Adrenal gland (tissue), 12 donors: ENCODE measurements around the gene EGR4. TPM values are rescaled to one million over a fixed set of nuclear protein-coding genes. Genes with fewer than 3 reads are reported as not detected.
A peak's percentile ranks its signal among the peaks of the same experiment; 100 is the strongest.

Experiments
- DNase-seq, 7 donors: peaks; one replicate each; pipeline ENCODE4 v3.0.0-alpha.2; 2019 to 2020
- H3K27ac ChIP-seq, 5 donors: fragments of 200-600 bp; sonication (generic) in 4 of 5; 1 replicate in 3 of 5; 2 replicates in 2 of 5; pipeline versions ENCODE4 v1.5.1 to v1.8.0; 2016 to 2020; ENCODE audit warnings: mild to moderate bottlenecking in 1 of 5
- H3K27me3 ChIP-seq: fragments of 200-600 bp; 2 replicates; pipeline ENCODE4 v1.8.0; 2021
- H3K36me3 ChIP-seq, 2 donors: fragments of 200-600 bp; replicated peaks in 1 of 2; 1 replicate in 1 of 2; 2 replicates in 1 of 2; pipeline versions ENCODE4 v1.5.1 to v1.8.0; 2018 to 2022
- H3K4me1 ChIP-seq, 2 donors: fragments of 200-600 bp; replicated peaks in 1 of 2; 1 replicate in 1 of 2; 2 replicates in 1 of 2; pipeline versions ENCODE4 v1.5.1 to v1.8.0; 2018 to 2021
- H3K4me3 ChIP-seq, 4 donors: fragments of 200-600 bp; sonication (generic) in 3 of 4; one replicate each; pipeline ENCODE4 v1.5.1; 2016 to 2018
- H3K9me3 ChIP-seq, 3 donors: fragments of 200-600 bp; sonication (generic) in 1 of 3; replicated peaks in 1 of 3; 1 replicate in 2 of 3; 2 replicates in 1 of 3; pipeline versions ENCODE4 v1.5.1 to v1.8.0; 2016 to 2021
- CTCF ChIP-seq, 6 experiments: fragments of 450-650 bp in 4 of 6; fragments of 200-600 bp in 2 of 6; sonication (generic) in 1 of 6; IDR thresholded peaks; 1 replicate in 5 of 6; 2 replicates in 1 of 6; pipeline versions ENCODE4 v1.5.1 to v1.8.0; 2016 to 2021; ENCODE audit warnings: antibody characterized with exemption in 6 of 6, mild to moderate bottlenecking in 2 of 6, moderate library complexity in 1 of 6
- POLR2A ChIP-seq, 2 donors: fragments of 450-650 bp; IDR thresholded peaks; one replicate each; pipeline ENCODE4 v1.6.1; 2017; ENCODE audit warnings: antibody characterized with exemption in 2 of 2, mild to moderate bottlenecking in 2 of 2, moderate library complexity in 1 of 2
- WGBS, 4 donors: extraction: QIAGEN DNeasy Blood & Tissue Kit in 2 of 4; methylation state at CpG; one replicate each; pipeline versions ENCODE4 v1.1.5 to v1.1.7; 2013 to 2017; 5-methylcytosine and 5-hydroxymethylcytosine counted together
- intact Hi-C, 2 donors: fragments of 100-400 bp; cut with DNase I; formaldehyde crosslinking; loops; one replicate each; pipeline versions ENCODE4 v1.14.1 to v1.15.0; 2022 to 2023
- polyA plus RNA-seq, 3 donors: library from polyadenylated mRNA; stranded (reverse); fragments of 200-250 nt in 2 of 3; fragments of 350-450 nt in 1 of 3; fragmentation: Illumina TruSeq in 1 of 3; extraction: RNeasy Lipid Tissue Mini Kit (QIAGEN cat#74804) in 1 of 3; gene quantifications; one replicate each; pipeline ENCODE4 v1.2.3, GENCODE V29; 2013 to 2014
- small RNA-seq, 2 donors: library from RNA; depleted of rRNA; stranded (forward); fragments of <200 nt; gene quantifications; one replicate each; pipeline ENCODE3, GENCODE V24; 2016
- total RNA-seq, 9 donors: library from RNA; depleted of rRNA in 4 of 9; stranded (reverse); fragments of >200 nt in 4 of 9; fragments of 120-200 nt in 1 of 9; fragmentation: NEBNext Ultra II Directional in 1 of 9; extraction: Animal tissue kit (Norgen Biotek cat#: 25700) in 1 of 9; gene quantifications; one replicate each; pipeline versions ENCODE4 v1.1.0 to v1.2.4, GENCODE V29; 2013 to 2023
- donor health status: healthy with polysubstance abuse.
- donor health status: Bipolar disorder and iron deficiency.
- donor health status: DM: yes; HTN: yes; CAD: no.
- donor health status: DM: no; HTN: no; CAD: no.
- donor health status: DM: no; HTN: no; CAD: no.
- donor health status: DM: yes; HTN: yes; CAD: no.

Gene EGR4
- total and polyA plus RNA-seq, 12 donors, result 0.20 to 0.32 (median 0.30) TPM; not detected in 9

DNA sequence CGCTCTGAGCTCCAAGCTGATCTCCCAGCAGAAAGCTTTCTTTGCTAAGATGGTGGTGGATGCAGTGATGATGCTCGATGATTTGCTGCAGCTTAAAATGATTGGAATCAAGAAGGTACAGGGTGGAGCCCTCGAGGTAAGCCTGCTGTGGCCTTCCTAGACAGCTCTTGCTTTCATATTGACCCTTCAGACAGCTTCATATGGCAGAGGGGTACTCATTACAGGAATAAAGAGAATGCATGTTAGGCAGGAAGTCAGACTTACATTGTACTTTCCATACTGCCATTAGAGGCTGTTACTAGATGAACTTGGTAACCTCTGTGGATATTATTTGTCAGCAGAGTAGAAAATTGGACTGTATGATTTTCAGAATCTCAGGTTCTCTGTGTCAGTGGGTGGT is 48.8 kb downstream of the EGR4 start:
- Histone ChIP-seq H3K36me3 (peaks cover 0 to 81% of the 10 kb centered on the region in 2 donors), H3K4me3 (no peak overlapping the region), H3K27me3 (no peaks in the 10 kb centered on the region), H3K9me3 (no peaks in the 10 kb centered on the region), H3K4me1 (peaks cover 22 to 29% of the 10 kb centered on the region in 2 donors), H3K27ac (peak overlapping the region in 4 of 5 donors; percentile 5 to 50 (median 24))
- intact Hi-C loops, result no loop called here
- 71 to 78% (median 75%) methylated on average over 3 of the region's 3 CpGs for WGBS, 4 donors
- TF ChIP-seq CTCF (IDR thresholded peaks at IDR 0.05), result no peak
- no peak for TF ChIP-seq POLR2A (IDR thresholded peaks at IDR 0.05)
- DNase-seq, result no peak

DNA sequence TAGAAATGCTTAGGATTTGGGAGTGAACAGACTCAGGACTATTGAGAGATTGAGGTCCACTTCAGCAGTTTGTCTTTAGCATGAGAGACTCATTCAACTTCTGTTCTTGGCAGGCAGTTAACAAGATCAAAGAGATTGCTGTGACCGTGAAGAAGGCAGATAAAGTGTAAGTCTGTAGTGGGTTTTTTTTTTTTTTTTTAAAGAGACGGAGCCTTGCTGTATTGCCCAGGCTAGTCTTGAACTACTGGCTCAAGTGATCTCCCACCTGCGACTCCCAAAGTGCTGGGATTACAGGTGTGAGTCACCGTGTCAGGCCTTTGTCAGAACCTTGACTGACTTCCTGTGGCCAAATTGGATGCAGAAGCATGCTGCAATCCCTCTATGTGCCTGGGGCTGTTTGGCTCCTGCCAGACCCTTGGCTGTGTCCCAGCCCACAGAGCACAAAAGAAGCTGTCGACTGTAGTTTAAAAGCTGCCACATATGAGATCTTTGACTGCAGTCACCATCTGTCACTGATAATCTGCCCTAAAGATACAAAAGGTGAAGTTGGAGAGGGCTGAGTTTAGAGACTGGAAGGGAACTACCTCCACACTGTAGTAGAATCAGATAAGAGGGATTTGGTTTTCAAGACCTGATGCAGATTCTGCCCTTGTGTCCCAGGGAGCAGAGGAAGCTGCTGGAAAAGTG is 49.3 kb downstream of the EGR4 start:
- H3K27me3 ChIP-seq, result no peaks in the 10 kb centered on the region
- intact Hi-C loops, result no loop called here
- 22 to 47% (median 30%) methylated on average over 4 to 5 of the region's 5 CpGs for WGBS, 4 donors
- no peak overlapping the region for H3K4me3 ChIP-seq
- peaks cover 28 to 35% of the 10 kb centered on the region in 2 donors for H3K4me1 ChIP-seq
- TF ChIP-seq CTCF (IDR thresholded peaks at IDR 0.05) (no peak), POLR2A (IDR thresholded peaks at IDR 0.05) (no peak)
- peak overlapping the region in 4 of 5 donors; percentile 5 to 50 (median 24) for H3K27ac ChIP-seq
- H3K9me3 ChIP-seq, result no peaks in the 10 kb centered on the region
- H3K36me3 ChIP-seq, result peaks cover 0 to 76% of the 10 kb centered on the region in 2 donors
- peak in 6 of 7 donors; percentile 67 to 90 (median 78) for DNase-seq

Small RNAs within 50 kb of the gene (small RNA-seq; reads per million reads assigned to genes)
- 0 reads per million in 2 donors for gene RNU6-111P

Other genes starting within 250 kb of the EGR4 start
- gene SFXN5, start 221.8 kb downstream of the EGR4 start, total RNA-seq, result 10 to 100 TPM; 17.6 to 56.5 (median 35.5) TPM
- 10 to 100 TPM; 12.2 to 34.2 (median 22.6) TPM for gene SFXN5, start 221.8 kb downstream of the EGR4 start, polyA plus RNA-seq
- 10 to 100 TPM in 8 of 9 donors, 1 to 10 TPM in 1; 3.3 to 38.0 (median 23.8) TPM for gene RAB11FIP5, start 180.6 kb downstream of the EGR4 start, total RNA-seq
- gene RAB11FIP5, start 180.6 kb downstream of the EGR4 start, polyA plus RNA-seq, result 10 to 100 TPM in 1 of 3 donors, 1 to 10 TPM in 2; 8.9 to 46.7 (median 9.6) TPM
- gene NOTO, start 91.0 kb downstream of the EGR4 start, total RNA-seq, result not detected
- gene NOTO, start 91.0 kb downstream of the EGR4 start, polyA plus RNA-seq, result under 1 TPM; 0.03 to 0.08 (median 0.05) TPM
- 10 to 100 TPM in 8 of 9 donors, 1 to 10 TPM in 1; 8.7 to 35.2 (median 28.0) TPM for gene SMYD5, start 79.3 kb downstream of the EGR4 start, total RNA-seq
- gene SMYD5, start 79.3 kb downstream of the EGR4 start, polyA plus RNA-seq, result 10 to 100 TPM; 25.7 to 45.4 (median 34.7) TPM
- gene PRADC1, start 60.3 kb downstream of the EGR4 start, total RNA-seq, result 10 to 100 TPM; 24.4 to 76.3 (median 32.9) TPM
- gene PRADC1, start 60.3 kb downstream of the EGR4 start, polyA plus RNA-seq, result 10 to 100 TPM; 37.9 to 65.8 (median 63.2) TPM
- 100 to 1,000 TPM; 203 to 581 (median 313) TPM for gene CCT7, start 59.2 kb downstream of the EGR4 start, total RNA-seq
- 100 to 1,000 TPM; 120 to 424 (median 246) TPM for gene CCT7, start 59.2 kb downstream of the EGR4 start, polyA plus RNA-seq
- gene FBXO41, start 9.1 kb downstream of the EGR4 start, total RNA-seq, result 1 to 10 TPM; 3.4 to 8.1 (median 5.5) TPM
- gene FBXO41, start 9.1 kb downstream of the EGR4 start, polyA plus RNA-seq, result 10 to 100 TPM in 1 of 3 donors, 1 to 10 TPM in 2; 1.8 to 12.0 (median 3.7) TPM
- 10 to 100 TPM; 10.6 to 33.3 (median 12.8) TPM for gene ALMS1, start 92.3 kb upstream of the EGR4 start, total RNA-seq
- 1 to 10 TPM; 6.2 to 8.3 (median 8.0) TPM for gene ALMS1, start 92.3 kb upstream of the EGR4 start, polyA plus RNA-seq